MM.1S (cell line): Measurements from ENCODE around the gene CARMIL1.

Experiments used
- DNase-seq: peaks from one replicate; pipeline ENCODE4 v3.0.0-alpha.2; 2015
- H2AFZ ChIP-seq: fragments of 300-600 bp; sonication (generic); 2 replicates; pipeline ENCODE4 v1.6.0; 2016; ENCODE audit warnings: antibody characterized with exemption, low read length
- H3F3A ChIP-seq: fragments of 300-600 bp; sonication (generic); 2 replicates; pipeline ENCODE4 v1.6.1; 2016; ENCODE audit warnings: mild to moderate bottlenecking, antibody characterized with exemption, low read length, moderate library complexity, mixed read lengths; ENCODE audit not compliant: insufficient read depth
- H3K27ac ChIP-seq: fragments of 300-600 bp; sonication (generic); 2 replicates; pipeline ENCODE4 v1.5.1; 2016; ENCODE audit warnings: mild to moderate bottlenecking, low read length
- H3K27me3 ChIP-seq: fragments of 300-600 bp; sonication (generic); replicated peaks from 2 replicates; pipeline ENCODE4 v1.6.0; 2016; ENCODE audit warnings: low read length; ENCODE audit not compliant: insufficient read depth
- H3K36me3 ChIP-seq: fragments of 300-600 bp; sonication (generic); replicated peaks from 2 replicates; pipeline ENCODE4 v1.6.1; 2016; ENCODE audit warnings: mild to moderate bottlenecking, low read length, mixed read lengths; ENCODE audit not compliant: insufficient read depth
- H3K4me1 ChIP-seq: fragments of 300-600 bp; sonication (generic); 2 replicates; pipeline ENCODE4 v1.6.1; 2016; ENCODE audit warnings: low read length, mixed read lengths
- H3K4me2 ChIP-seq: fragments of 300-600 bp; sonication (generic); 2 replicates; pipeline ENCODE4 v1.6.0; 2016; ENCODE audit warnings: low read depth, low read length
- H3K4me3 ChIP-seq: fragments of 300-600 bp; sonication (generic); 2 replicates; pipeline ENCODE4 v1.5.1; 2016; ENCODE audit warnings: low read length, mixed read lengths
- H3K79me2 ChIP-seq: fragments of 300-600 bp; sonication (generic); 2 replicates; pipeline ENCODE4 v1.6.1; 2016; ENCODE audit warnings: mixed run types, low read length, mixed read lengths
- H3K9ac ChIP-seq: fragments of 300-600 bp; sonication (generic); 2 replicates; pipeline ENCODE4 v1.6.1; 2016; ENCODE audit warnings: low read length, mixed read lengths
- H3K9me2 ChIP-seq: fragments of 300-600 bp; sonication (generic); replicated peaks from 2 replicates; pipeline ENCODE4 v1.6.1; 2016; ENCODE audit warnings: mild to moderate bottlenecking, low read length, mixed read lengths; ENCODE audit not compliant: insufficient read depth
- H3K9me3 ChIP-seq: fragments of 300-600 bp; sonication (generic); replicated peaks from 2 replicates; pipeline ENCODE4 v1.6.1; 2016; ENCODE audit warnings: mild to moderate bottlenecking, low read length, mixed read lengths; ENCODE audit not compliant: insufficient read depth
- H4K20me1 ChIP-seq: fragments of 300-600 bp; sonication (generic); 2 replicates; pipeline ENCODE4 v1.6.1; 2016; ENCODE audit warnings: mild to moderate bottlenecking, low read length, moderate library complexity, mixed read lengths; ENCODE audit not compliant: insufficient read depth
- EZH2 ChIP-seq: fragments of 300-600 bp; sonication (generic); optimal IDR thresholded peaks from 2 replicates; pipeline ENCODE3; 2017; ENCODE audit warnings: low read depth, mild to moderate bottlenecking, antibody characterized with exemption, low read length, mixed read lengths
- EZH2phosphoT487 ChIP-seq: fragments of 300-600 bp; sonication (generic); IDR thresholded peaks from 2 replicates; pipeline ENCODE4 v1.6.1; 2018; ENCODE audit warnings: antibody characterized with exemption, low read length
- TF ChIP-seq, protein P1 (sequence below): fragments of 300-600 bp; sonication (generic); IDR thresholded peaks from 2 replicates; pipeline ENCODE4 v1.5.1; 2016; ENCODE audit warnings: antibody characterized with exemption, low read length, mixed read lengths

Gene CARMIL1

DNA sequence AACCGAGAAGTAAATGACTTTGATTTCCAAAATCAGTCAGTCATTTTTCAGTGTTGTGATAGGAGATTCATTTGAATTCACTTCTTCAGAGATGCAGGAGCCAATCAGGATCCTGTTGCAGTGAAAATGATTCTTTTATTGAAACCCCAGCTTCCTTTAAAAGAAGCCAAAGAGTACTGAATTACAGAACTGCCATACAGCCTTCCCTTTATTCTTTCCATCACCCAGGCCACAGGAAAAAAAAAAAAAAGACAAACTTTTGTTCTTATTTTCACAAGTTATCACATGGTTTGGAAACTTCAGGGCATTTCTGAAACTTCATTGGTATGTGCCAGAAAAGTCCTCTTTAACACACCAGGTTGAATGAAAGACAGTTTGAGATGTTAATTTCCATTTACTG, 1.8 kb upstream of the CARMIL1 start:
- TF ChIP-seq EZH2phosphoT487 (no peak), EZH2 (no peak)
- TF ChIP-seq, protein P1, sequence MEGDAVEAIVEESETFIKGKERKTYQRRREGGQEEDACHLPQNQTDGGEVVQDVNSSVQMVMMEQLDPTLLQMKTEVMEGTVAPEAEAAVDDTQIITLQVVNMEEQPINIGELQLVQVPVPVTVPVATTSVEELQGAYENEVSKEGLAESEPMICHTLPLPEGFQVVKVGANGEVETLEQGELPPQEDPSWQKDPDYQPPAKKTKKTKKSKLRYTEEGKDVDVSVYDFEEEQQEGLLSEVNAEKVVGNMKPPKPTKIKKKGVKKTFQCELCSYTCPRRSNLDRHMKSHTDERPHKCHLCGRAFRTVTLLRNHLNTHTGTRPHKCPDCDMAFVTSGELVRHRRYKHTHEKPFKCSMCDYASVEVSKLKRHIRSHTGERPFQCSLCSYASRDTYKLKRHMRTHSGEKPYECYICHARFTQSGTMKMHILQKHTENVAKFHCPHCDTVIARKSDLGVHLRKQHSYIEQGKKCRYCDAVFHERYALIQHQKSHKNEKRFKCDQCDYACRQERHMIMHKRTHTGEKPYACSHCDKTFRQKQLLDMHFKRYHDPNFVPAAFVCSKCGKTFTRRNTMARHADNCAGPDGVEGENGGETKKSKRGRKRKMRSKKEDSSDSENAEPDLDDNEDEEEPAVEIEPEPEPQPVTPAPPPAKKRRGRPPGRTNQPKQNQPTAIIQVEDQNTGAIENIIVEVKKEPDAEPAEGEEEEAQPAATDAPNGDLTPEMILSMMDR: no peak
- Histone ChIP-seq H3K27ac (peak overlapping the region; percentile 75; the same call in 1 of the 2 replicates), H3K27me3 (no peaks in the 10 kb centered on the region), H3K9me3 (no peaks in the 10 kb centered on the region), H3K36me3 (no peaks in the 10 kb centered on the region), H3K4me2 (peak overlapping the region; percentile 88), H3K9ac (peak overlapping the region; percentile 88; the same call in 1 of the 2 replicates), H3K4me1 (peaks cover 29% of the 10 kb centered on the region), H4K20me1 (no peaks in the 10 kb centered on the region), H3K79me2 (peaks cover 31% of the 10 kb centered on the region), H2AFZ (no peak overlapping the region), H3F3A (peaks cover 8% of the 10 kb centered on the region; the same call in 1 of the 2 replicates), H3K4me3 (no peak overlapping the region), H3K9me2 (no peaks in the 10 kb centered on the region)
- DNase-seq: no peak

DNA sequence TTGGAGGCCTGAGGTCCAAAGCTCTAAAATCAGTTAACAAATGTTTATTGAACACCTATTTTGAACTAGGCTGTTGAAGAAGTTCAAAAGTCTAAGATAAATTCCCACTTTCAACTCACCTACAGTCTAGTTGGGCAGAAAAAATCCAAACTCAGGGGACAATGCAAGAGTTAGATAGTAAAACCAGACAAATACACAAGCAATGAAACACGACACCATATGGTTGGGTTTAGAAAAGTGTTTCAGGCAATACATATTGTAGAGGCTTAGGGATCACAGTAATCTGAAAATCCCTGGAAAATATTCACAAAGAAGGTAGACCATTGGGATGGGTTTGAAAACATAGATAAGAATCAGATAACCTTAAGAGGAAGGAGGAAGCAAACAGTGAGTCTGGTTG, 1.3 kb upstream of the CARMIL1 start:
- Histone ChIP-seq H3K27me3 (no peaks in the 10 kb centered on the region), H3K9ac (peak overlapping the region; percentile 88), H3K36me3 (no peaks in the 10 kb centered on the region), H2AFZ (no peak overlapping the region), H3K4me2 (peak overlapping the region; percentile 88), H3K27ac (peak overlapping the region; percentile 75; the same call in 1 of the 2 replicates), H3F3A (peaks cover 8% of the 10 kb centered on the region; the same call in 1 of the 2 replicates), H3K79me2 (peaks cover 36% of the 10 kb centered on the region), H3K4me1 (peaks cover 29% of the 10 kb centered on the region), H3K9me2 (no peaks in the 10 kb centered on the region), H3K4me3 (peak overlapping the region; percentile 88; the same call in 1 of the 2 replicates), H3K9me3 (no peaks in the 10 kb centered on the region), H4K20me1 (no peaks in the 10 kb centered on the region; the same call in 1 of the 2 replicates)
- TF ChIP-seq EZH2phosphoT487 (no peak), EZH2 (no peak)
- TF ChIP-seq, protein P1: no peak
- no peak for DNase-seq

DNA sequence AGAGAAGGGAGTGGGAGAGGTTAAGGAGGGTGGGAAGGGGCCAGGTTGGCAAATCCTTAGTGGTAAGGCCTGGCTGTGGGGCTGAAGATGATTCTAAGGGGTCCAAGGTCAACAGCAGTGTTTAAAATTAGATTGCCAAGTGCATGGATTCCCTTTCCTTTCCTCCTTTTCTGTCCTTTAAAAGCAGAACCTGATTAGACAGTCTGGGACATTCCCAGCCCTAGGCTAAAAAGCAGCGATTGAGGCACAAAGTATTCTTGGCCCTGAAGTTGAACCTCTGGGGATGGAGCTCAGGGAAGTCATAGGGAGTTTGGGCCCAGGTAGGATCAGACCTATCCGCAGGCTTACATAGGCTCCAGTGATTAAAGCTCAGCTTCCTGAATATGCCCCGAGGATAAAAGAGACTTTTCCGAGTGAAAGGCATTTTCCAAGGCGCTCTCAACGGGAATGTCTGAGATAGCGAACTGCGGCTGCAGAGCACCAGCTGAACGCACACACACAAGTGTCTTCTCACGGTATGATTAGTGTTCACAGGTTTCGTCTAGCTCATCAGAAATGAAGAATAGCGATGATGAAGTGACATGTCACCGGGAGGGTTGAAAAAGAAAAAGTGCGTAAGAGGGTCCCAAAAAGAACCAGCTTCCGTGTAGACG, 787 bp upstream of the CARMIL1 start:
- DNase-seq: no peak
- TF ChIP-seq, protein P1: no peak
- no peak for TF ChIP-seq EZH2
- TF ChIP-seq EZH2phosphoT487: no peak
- no peaks in the 10 kb centered on the region for H3K9me3 ChIP-seq
- H3F3A ChIP-seq: peaks cover 8% of the 10 kb centered on the region; the same call in 1 of the 2 replicates
- no peaks in the 10 kb centered on the region for H3K27me3 ChIP-seq
- H3K4me2 ChIP-seq: peak overlapping the region; percentile 88
- peaks cover 41% of the 10 kb centered on the region for H3K79me2 ChIP-seq
- H3K4me3 ChIP-seq: peak overlapping the region; percentile 88
- H2AFZ ChIP-seq: peak overlapping the region; percentile 39
- H3K36me3 ChIP-seq: no peaks in the 10 kb centered on the region
- peak overlapping the region; percentile 75 for H3K27ac ChIP-seq
- H4K20me1 ChIP-seq: no peaks in the 10 kb centered on the region; the same call in 1 of the 2 replicates
- H3K9ac ChIP-seq: peak overlapping the region; percentile 88
- no peaks in the 10 kb centered on the region for H3K9me2 ChIP-seq
- peaks cover 29% of the 10 kb centered on the region for H3K4me1 ChIP-seq
